SK-N-SH (cell line): ENCODE results near the gene ATP6V1G2.

Experiments
- SMC3 ChIP-seq: IDR thresholded peaks from 2 replicates; pipeline ENCODE4 v1.6.1; 2012; ENCODE audit warnings: low read depth, low read length, improper control_type of control experiment
- TF ChIP-seq, protein P1 (sequence below): fragments of 150-350 bp; IDR thresholded peaks from 2 replicates; pipeline ENCODE4 v1.6.1; 2017; ENCODE audit warnings: antibody characterized with exemption, low read length, low read depth, borderline replicate concordance

DNA sequence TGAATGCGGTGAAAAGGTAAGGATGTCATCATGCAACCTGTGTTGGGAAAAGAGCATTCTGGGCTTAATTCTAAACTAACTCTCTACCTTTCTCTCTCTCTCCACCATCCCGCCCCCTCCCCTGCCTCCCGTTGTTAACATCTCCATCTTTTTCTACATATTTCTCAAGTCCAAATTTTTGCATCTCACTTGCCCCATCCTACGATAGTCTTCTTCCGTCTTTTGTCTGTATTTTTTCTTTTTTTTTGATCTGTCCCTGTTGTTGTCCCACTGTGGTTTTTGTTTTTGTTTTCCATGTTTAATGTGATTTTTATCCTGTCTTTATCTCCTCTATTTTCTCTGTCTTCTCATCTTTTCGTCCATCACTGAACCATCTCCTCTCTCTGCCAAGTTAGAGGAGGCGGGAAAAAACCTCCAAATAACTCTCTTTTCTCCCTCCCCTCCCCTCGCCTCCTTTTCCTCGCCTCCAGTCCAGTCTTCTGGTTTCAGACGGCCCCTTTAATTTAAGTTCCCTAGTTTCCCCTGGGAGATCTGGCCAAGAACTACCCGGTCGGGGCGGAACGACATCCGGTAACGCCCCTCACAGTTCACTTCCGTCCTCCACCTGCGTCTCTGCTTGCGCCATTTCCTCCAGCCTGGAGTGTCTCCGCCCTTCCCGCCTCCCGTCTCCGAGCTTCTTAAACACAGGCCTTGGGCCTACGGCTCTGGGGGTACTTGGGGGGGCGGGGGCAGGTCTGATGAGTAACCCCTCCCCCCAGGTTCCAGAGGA is 734 bp upstream of the ATP6V1G2 start, which contains the start of gene NFKBIL1:
- no peak for TF ChIP-seq SMC3
- TF ChIP-seq, protein P1, sequence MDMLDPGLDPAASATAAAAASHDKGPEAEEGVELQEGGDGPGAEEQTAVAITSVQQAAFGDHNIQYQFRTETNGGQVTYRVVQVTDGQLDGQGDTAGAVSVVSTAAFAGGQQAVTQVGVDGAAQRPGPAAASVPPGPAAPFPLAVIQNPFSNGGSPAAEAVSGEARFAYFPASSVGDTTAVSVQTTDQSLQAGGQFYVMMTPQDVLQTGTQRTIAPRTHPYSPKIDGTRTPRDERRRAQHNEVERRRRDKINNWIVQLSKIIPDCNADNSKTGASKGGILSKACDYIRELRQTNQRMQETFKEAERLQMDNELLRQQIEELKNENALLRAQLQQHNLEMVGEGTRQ: no peak
